NCI-H1930 (cell line): Measurements from ENCODE around the gene MORF4L1.
A peak's percentile ranks its signal among the peaks of the same experiment; 100 is the strongest.
"Not testable (repeated sequence)": the region's sequence is repeated elsewhere in the genome, so short reads cannot be mapped to it uniquely, and the experiment has no call there.

Experiments used
- DNase-seq, 2 experiments: peaks; one replicate each; lab custom pipeline; 2025; lab: John Stamatoyannopoulos, UW

Gene MORF4L1

GRCh38 chr15:78859971-78860719, 12.5 kb upstream of the MORF4L1 start:
- no peak for DNase-seq

DNA sequence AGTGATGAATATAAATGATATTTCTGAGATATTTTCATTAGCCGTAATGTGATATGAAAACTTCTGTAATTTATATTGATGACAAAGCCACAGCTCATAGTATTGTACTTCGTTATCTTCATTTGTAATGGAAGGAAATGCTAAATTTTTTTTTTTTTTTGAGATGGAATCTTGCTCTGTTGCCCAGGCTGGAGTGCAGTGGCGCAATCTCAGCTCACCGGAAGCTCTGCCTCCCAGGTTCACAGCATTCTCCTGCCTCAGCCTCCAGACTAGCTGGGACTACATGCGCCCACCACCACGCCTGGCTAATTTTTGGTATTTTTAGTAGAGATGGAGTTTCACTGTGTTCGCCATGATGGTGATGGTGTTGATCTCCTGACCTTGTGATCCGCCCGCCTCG, 7.1 kb upstream of the MORF4L1 start:
- not testable (repeated sequence) for DNase-seq

- not testable (repeated sequence) for DNase-seq
Measured at GRCh38 chr15:78866031-78866430, 6.7 kb upstream of the MORF4L1 start.

GRCh38 chr15:78866803-78867202, 5.9 kb upstream of the MORF4L1 start:
- DNase-seq = no peak

DNA sequence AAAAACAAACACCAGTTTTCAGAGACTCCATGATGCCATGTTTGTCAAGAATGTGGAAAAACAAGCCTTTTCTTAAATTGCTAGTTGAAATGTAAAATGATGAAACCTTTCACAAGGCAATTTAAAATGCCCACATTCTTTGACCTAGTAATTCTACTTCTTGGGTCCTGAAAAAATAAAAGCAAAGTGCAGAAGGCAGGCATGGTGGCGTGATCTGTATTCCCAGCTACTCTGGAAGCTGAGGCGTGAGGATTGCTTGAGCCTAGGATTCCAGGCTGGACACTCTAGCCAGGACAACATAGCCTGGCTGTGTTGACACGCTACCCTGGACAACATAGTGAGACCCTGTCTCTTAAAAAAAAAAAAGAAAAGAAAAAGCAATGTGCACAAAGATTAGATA, 4.3 kb upstream of the MORF4L1 start:
- no peak for DNase-seq

- DNase-seq = not testable (repeated sequence)
Measured at GRCh38 chr15:78871483-78872127, 1.1 kb upstream of the MORF4L1 start.

DNA sequence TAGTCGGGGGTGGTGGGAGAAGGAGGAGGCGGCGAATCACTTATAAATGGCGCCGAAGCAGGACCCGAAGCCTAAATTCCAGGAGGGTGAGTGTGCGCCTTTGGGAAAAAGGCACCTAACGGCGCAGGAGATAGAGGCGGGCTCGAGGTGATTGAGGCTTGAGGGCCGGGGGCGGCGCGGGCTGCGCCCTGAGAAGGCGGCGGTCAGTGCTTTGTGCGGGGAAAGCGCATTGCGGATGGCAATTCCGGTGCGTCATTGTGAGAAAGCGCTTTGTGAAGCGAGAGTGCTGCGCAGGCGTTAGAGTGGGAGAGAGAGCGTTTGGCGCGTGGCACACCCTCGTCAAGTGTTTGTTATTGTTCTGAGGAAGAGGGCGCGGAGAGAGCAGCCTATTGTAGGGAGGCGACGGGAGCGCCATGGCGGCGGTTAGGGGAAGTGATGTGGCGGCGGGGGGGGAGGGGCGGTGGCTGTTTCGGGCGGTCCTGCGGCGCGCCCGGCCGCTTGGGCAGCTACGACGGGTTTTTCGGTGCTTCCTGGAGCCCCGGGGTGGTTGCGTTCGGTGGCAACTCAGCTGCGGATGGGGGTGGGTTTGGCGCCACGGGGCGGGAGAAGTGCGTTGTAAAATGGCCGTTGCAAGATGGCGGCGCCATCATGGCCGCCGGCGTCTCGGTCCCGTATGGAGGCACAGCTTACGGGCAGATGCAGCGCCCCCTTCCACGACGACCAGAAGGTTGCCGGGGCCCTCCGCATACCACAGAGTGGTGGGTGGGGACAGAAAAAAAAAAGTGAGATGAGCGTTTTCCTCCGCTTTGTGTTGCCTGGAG, 492 bp downstream of the MORF4L1 start:
- peak; percentile 57 to 78 for DNase-seq

- DNase-seq = no peak
Measured at GRCh38 chr15:78873793-78874765, 1.4 kb downstream of the MORF4L1 start.

- no peak for DNase-seq
Measured at GRCh38 chr15:78875107-78875914, 2.6 kb downstream of the MORF4L1 start.

GRCh38 chr15:78876954-78877353, 4.3 kb downstream of the MORF4L1 start:
- not testable (repeated sequence) for DNase-seq

DNA sequence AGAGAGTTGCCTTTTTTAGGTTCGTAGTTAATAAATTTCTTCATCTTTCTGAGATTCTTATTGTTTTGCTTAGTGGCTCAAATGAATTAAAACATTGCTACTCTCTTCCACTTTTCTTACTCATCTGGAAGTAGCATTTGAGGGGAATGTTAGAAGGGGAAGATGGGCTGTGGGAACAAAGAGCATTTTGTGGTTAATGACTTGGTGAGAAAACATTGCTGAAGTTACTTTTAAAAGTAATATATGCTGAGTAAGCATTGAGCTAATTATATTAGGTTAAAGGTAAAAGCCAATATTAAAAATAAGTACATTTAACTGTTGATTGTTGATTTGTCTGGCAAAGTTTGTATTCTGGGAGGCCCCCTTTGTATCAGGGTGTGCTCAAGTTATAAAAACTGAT, 5.7 kb downstream of the MORF4L1 start:
- no peak for DNase-seq

- DNase-seq = no peak
Measured at GRCh38 chr15:78879517-78880241, 7.0 kb downstream of the MORF4L1 start.

DNA sequence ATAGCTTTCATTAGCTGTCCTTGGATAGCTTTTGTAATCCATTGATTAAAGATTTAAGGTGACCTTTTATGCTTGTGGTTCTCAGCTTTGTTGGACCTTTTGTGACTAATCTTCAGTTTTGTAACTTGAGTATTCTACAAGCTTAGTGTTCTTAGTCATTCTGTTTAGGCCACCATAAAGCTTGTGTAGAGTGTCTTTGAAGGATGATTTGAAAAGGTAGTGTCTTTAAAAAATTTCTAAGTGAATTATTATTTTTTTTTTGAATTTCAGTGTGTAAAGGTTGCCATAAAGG, 7.5 kb downstream of the MORF4L1 start:
- DNase-seq = no peak

DNA sequence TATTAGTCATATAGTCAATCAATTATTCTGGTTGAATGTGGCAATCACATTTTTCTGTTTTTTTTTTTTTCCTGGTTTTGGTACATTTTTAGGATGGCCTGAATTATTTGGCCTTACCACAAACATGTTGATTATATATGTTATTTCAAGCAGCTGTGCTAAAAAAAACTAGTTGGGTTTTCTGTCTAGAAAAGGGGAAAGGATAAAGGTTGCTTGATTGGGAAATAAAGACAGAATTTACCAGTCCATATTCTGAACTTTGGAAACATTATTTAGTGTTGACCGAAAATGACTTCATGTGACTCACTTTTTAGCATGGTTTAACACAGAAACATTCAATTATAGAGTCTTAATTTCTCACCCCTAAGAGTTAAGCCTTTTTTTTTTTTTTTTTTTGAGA, 8.1 kb downstream of the MORF4L1 start:
- no peak for DNase-seq

DNA sequence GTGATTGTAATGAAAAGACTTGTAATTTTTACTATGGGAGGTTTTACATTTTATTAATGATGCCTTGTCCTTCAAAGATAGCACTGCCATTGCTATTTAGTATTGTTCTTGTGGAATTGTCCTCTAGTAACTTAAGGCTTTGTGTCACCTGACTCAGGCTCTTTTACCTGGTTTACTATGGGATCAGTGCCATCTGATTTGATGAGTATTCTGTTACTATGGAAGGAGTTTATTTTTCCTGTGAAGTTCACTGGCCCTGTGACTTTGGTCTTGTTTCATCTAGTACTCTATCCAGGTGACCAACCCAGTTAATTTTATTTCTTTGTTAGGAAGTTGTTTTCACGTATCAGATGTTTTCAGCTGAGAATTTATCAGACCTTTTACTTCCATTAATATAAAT, 9.0 kb downstream of the MORF4L1 start:
- DNase-seq = no peak

- DNase-seq = no peak
Measured at GRCh38 chr15:78889000-78889399, 16.3 kb downstream of the MORF4L1 start.

DNA sequence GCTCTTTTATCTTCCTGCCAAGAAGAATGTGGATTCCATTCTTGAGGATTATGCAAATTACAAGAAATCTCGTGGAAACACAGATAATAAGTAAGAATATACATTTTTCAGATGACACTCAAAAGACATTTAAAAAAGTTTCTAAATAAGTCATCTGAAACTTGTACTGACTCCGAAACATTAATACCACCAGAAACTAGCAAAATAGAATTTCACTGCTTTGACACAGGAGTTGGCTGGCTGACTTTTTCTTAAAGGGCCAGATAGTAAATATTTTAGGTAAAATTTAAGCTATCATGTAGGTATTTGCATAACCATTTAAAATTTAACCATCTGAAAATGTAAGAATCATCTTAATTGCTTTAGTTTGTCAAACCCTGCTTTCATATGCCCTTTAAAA, 20.8 kb downstream of the MORF4L1 start:
- no peak for DNase-seq

DNA sequence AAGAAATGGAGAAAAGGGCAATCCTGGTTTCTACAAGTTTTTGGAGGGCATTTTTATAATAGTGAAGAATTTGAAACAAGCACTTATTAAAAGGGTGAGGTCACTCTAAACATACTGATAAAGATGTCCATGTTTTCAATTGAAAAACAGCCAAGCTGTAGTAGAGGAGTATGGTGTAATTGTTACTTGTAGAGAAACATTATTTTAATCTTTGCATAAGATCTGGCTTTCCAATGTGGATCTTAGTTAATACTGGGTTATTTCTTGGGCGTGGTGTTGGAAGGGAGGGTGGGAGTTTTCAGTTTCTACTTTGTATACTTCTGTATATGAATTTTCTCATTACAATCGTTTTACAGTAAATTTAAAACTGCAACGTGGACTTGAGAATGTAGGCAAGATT, 22.8 kb downstream of the MORF4L1 start:
- no peak for DNase-seq

DNA sequence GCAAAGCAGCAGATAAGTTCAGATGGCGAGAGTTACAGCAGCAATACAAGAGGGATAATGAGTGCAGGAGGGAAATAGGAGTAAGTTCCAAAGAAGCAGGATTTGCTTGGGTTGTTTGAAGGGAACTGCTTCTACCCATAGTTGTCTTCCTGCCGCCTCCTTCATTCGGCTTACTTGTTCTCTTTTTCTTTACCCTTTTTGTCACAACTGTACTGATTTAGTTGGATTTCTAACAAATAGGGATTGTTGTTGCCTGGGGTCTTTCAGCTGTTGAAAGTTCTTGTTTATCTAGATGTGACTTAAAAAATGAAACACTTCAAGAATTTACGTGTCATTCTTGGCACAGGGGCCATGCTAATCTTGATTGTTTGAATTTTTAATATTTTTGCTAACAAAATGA, 25.9 kb downstream of the MORF4L1 start:
- DNase-seq = no peak

- not testable (repeated sequence) for DNase-seq
Measured at GRCh38 chr15:78900819-78901533, 28.3 kb downstream of the MORF4L1 start.
